HepG2 (cell line): ENCODE results near the gene LMBRD2. TPM values are rescaled to one million over a fixed set of nuclear protein-coding genes. Genes with fewer than 3 reads are reported as not detected.

Source experiments
- ATAC-seq: fragments of 200-7000 bp; cut with Tn5 transposase; 3 replicates; pipeline ENCODE4 v1.9.1; 2020; ENCODE audit warnings: mild to moderate bottlenecking, moderate library complexity
- BruUV-seq: library from RNA; stranded (reverse); fragments of 400-500 nt; replicated peaks from 2 replicates; lab custom pipeline; 2021; lab: Mats Ljungman, UMichigan
- CTCF ChIA-PET: fragments of 300-600 bp; formaldehyde crosslinking; extraction: SDS; loops from one replicate; lab custom pipeline; 2021; ENCODE audit warnings: low total read pairs, inconsistent platforms, low intra/inter-chr PET ratio; lab: Yijun Ruan, JAX
- POLR2A ChIA-PET: fragments of 350-600 bp; sonication (Branson Sonifier 250); formaldehyde crosslinking; loops from one replicate; lab custom pipeline; 2020; ENCODE audit warnings: antibody characterized with exemption, inconsistent platforms; lab: Yijun Ruan, JAX
- DNase-seq: peaks from one replicate; pipeline ENCODE4 v3.0.0-alpha.2; 2015; ENCODE audit warnings: low spot score
- FAIRE-seq: peaks from 3 replicates; lab custom pipeline; 2011; peaks lifted over from hg19 to GRCh38; lab: Jason Lieb, UNC
- H2AFZ ChIP-seq: one replicate; pipeline ENCODE4 v1.6.1; 2011; ENCODE audit warnings: low read length, inconsistent platforms
- H3K27ac ChIP-seq: fragments of 300-600 bp; 3 replicates; pipeline ENCODE4 v1.8.0; 2011; ENCODE audit warnings: mixed run types, mild to moderate bottlenecking, mixed read lengths, low read length, inconsistent platforms; ENCODE audit not compliant: insufficient read depth; ENCODE audit errors: extremely low read length
- H3K27me3 ChIP-seq, 2 experiments: fragments of 200-600 bp in 1 of 2; 2 replicates in 1 of 2; 3 replicates in 1 of 2; pipeline versions ENCODE4 v1.6.0 to v1.8.0; 2011; ENCODE audit warnings: low read length in 2 of 2, mild to moderate bottlenecking in 2 of 2, moderate library complexity in 2 of 2, inconsistent platforms in 1 of 2; ENCODE audit not compliant: insufficient read depth in 2 of 2, control insufficient read depth in 1 of 2
- H3K36me3 ChIP-seq, 2 experiments: fragments of 200-600 bp in 1 of 2; replicated peaks in 1 of 2; 2 replicates in 1 of 2; 3 replicates in 1 of 2; pipeline versions ENCODE4 v1.5.1 to v1.8.0; 2011; ENCODE audit warnings: low read length in 2 of 2, inconsistent platforms in 1 of 2; ENCODE audit not compliant: insufficient read depth in 2 of 2, control insufficient read depth in 1 of 2
- H3K4me1 ChIP-seq: 2 replicates; pipeline ENCODE4 v1.5.1; 2012; ENCODE audit warnings: low read length, inconsistent platforms; ENCODE audit not compliant: insufficient read depth
- H3K4me2 ChIP-seq: 2 replicates; pipeline ENCODE4 v1.6.0; 2011; ENCODE audit warnings: low read depth, low read length, inconsistent platforms
- H3K4me3 ChIP-seq, 3 experiments: fragments of 200-600 bp in 1 of 3; sonication (generic), shearing (Covaris generic) in 1 of 3; replicated peaks in 1 of 3; 2 replicates each; pipeline ENCODE4 v1.5.1; 2011 to 2016; ENCODE audit warnings: low read length in 3 of 3, inconsistent platforms in 2 of 3, low read depth in 2 of 3, mild to moderate bottlenecking in 2 of 3, control low read depth in 1 of 3, mixed read lengths in 1 of 3; ENCODE audit not compliant: insufficient read depth in 1 of 3
- H3K79me2 ChIP-seq: one replicate; pipeline ENCODE4 v1.6.1; 2011; ENCODE audit warnings: low read length, inconsistent platforms; ENCODE audit not compliant: insufficient read depth
- H3K9ac ChIP-seq: 2 replicates; pipeline ENCODE4 v1.6.0; 2011; ENCODE audit warnings: mild to moderate bottlenecking, low read depth, low read length, inconsistent platforms; ENCODE audit not compliant: insufficient read depth
- H3K9me3 ChIP-seq: 2 replicates; pipeline ENCODE4 v1.5.1; 2012; ENCODE audit warnings: mild to moderate bottlenecking, low read length
- H4K20me1 ChIP-seq: 2 replicates; pipeline ENCODE4 v1.6.0; 2011; ENCODE audit warnings: inconsistent platforms, mild to moderate bottlenecking, low read length, moderate library complexity; ENCODE audit not compliant: insufficient read depth
- CTCF ChIP-seq: sonication (generic); formaldehyde crosslinking; IDR thresholded peaks from 2 replicates; pipeline ENCODE4 v1.5.0; 2020; ENCODE audit warnings: mild to moderate bottlenecking, missing genetic modification reagents, moderate library complexity
- DPF2 ChIP-seq: sonication (generic); formaldehyde crosslinking; IDR thresholded peaks from 2 replicates; pipeline ENCODE4 v1.4.0; 2020; ENCODE audit warnings: mild to moderate bottlenecking, low read depth, missing genetic modification reagents, borderline replicate concordance
- FOXP1 ChIP-seq, 2 experiments: fragments of 450-650 bp in 1 of 2; IDR thresholded peaks; 2 replicates each; pipeline ENCODE4 v1.6.1; 2017 to 2018; ENCODE audit warnings: antibody characterized with exemption in 1 of 2
- MTERF4 ChIP-seq: sonication (generic); formaldehyde crosslinking; IDR thresholded peaks from 2 replicates; pipeline ENCODE4 v1.8.0; 2023; ENCODE audit warnings: mild to moderate bottlenecking, missing genetic modification reagents
- PCBP1 ChIP-seq: fragments of 200-400 bp; formaldehyde crosslinking; IDR thresholded peaks from 2 replicates; pipeline ENCODE4 v1.6.1; 2017; ENCODE audit warnings: mild to moderate bottlenecking, low read depth, low read length, borderline replicate concordance
- TRIM22 ChIP-seq: fragments of 450-650 bp; IDR thresholded peaks from 2 replicates; pipeline ENCODE4 v1.6.1; 2017
- ZMYM4 ChIP-seq: sonication (generic); formaldehyde crosslinking; IDR thresholded peaks from 2 replicates; pipeline ENCODE4 v1.8.1; 2023; ENCODE audit warnings: mild to moderate bottlenecking, missing genetic modification reagents
- ZNF138 ChIP-seq: sonication (generic); formaldehyde crosslinking; IDR thresholded peaks from 2 replicates; pipeline ENCODE4 v1.5.0; 2020; ENCODE audit warnings: mild to moderate bottlenecking, low read depth, missing genetic modification reagents
- ZNF160 ChIP-seq: sonication (generic); formaldehyde crosslinking; IDR thresholded peaks from 2 replicates; pipeline ENCODE4 v1.8.0; 2022; ENCODE audit warnings: mild to moderate bottlenecking, inconsistent platforms, missing genetic modification reagents
- ZNF629 ChIP-seq: sonication (generic); formaldehyde crosslinking; conservative IDR thresholded peaks from 2 replicates; pipeline ENCODE4 v1.5.0; 2020; ENCODE audit warnings: missing genetic modification reagents
- ZNF776 ChIP-seq: sonication (generic); formaldehyde crosslinking; IDR thresholded peaks from 2 replicates; pipeline ENCODE4 v1.4.0; 2020; ENCODE audit warnings: mild to moderate bottlenecking, missing genetic modification reagents
- WGBS: methylation state at CpG from one replicate; pipeline ENCODE4 v1.1.6; 2017; ENCODE audit warnings: low lambda C conversion rate; 5-methylcytosine and 5-hydroxymethylcytosine counted together
- in situ Hi-C: cut with HindIII; loops from 2 replicates; pipeline ENCODE4 v1.10.0; 2017; ENCODE audit warnings: low pct_unique_long_range_greater_than_20kb; ENCODE audit not compliant: extremely low pct_ligation_motif_present
- intact Hi-C: fragments of 100-400 bp; cut with micrococcal nuclease; formaldehyde crosslinking; loops from one replicate; pipeline ENCODE4 v1.10.0; 2022; ENCODE audit not compliant: unreplicated experiment
- polyA plus RNA-seq, 8 experiments: library from polyadenylated mRNA; depleted of rRNA in 3 of 8; stranded (reverse) in 7 of 8; unstranded in 1 of 8; fragments of >200 nt; fragmentation: Illumina TruSeq in 4 of 8; extraction: Trizol in 4 of 8; gene quantifications; 2 replicates each; pipeline versions ENCODE4 v1.2.1 to v1.2.3, GENCODE V29; 2011 to 2016; ENCODE audit warnings: low read depth in 4 of 8, missing spikeins in 1 of 8, mixed read lengths in 1 of 8; ENCODE audit not compliant: insufficient read depth in 1 of 8
- total RNA-seq, 5 experiments: library from RNA; depleted of rRNA; stranded (reverse); fragments of >200 nt; fragmentation: Illumina TruSeq; extraction: Trizol; gene quantifications; 2 replicates each; pipeline ENCODE4 v1.2.3, GENCODE V29; 2016; ENCODE audit warnings: low read depth in 1 of 5
- TF ChIP-seq, protein P1 (sequence below): fragments of 450-650 bp; IDR thresholded peaks from 2 replicates; pipeline ENCODE4 v1.6.1; 2016
- TF ChIP-seq, protein P2 (sequence below): sonication (generic); formaldehyde crosslinking; IDR thresholded peaks from 2 replicates; pipeline ENCODE4 v1.5.1; 2020; ENCODE audit warnings: mild to moderate bottlenecking, missing genetic modification reagents
- TF ChIP-seq, protein P3 (sequence below): sonication (generic); IDR thresholded peaks from 2 replicates; pipeline ENCODE4 v1.6.1; 2016; ENCODE audit warnings: low read depth, borderline replicate concordance

The LMBRD2 gene
- total and polyA plus RNA-seq, 2 of the 13 experiments (the other 11 are each of a cell fraction or from before 2014, with no cell fraction given): 2.0 to 4.7 TPM

GRCh38 chr5:36049949-36050348 is 101.7 kb downstream of the LMBRD2 start:
- no TSS peak for BruUV-seq
- Histone ChIP-seq H4K20me1 (no peaks in the 10 kb centered on the region), H3K27ac (no peak overlapping the region), H3K79me2 (no peaks in the 10 kb centered on the region), H3K27me3 (no peaks in the 10 kb centered on the region), H3K4me1 (no peaks in the 10 kb centered on the region), H3K36me3 (no peaks in the 10 kb centered on the region), H3K9me3 (no peaks in the 10 kb centered on the region), H3K4me3 (no peak overlapping the region), H2AFZ (no peak overlapping the region), H3K4me2 (no peak overlapping the region), H3K9ac (no peak overlapping the region)
- ATAC-seq (no peak), FAIRE-seq (no peak), DNase-seq (no peak)
- CTCF ChIA-PET: no interaction called here
- WGBS: 9% methylated on average over 4 of the region's 4 CpGs
- in situ Hi-C loops (loop anchor here (25.0 kb wide), 1 partner anchor 637 kb away; no protein-coding TSS in a partner anchor), intact Hi-C loops (no loop called here)
- POLR2A ChIA-PET: no interaction called here
- TF ChIP-seq CTCF (CRISPR knock-in tag) (no peak), DPF2 (CRISPR knock-in tag) (no peak), ZNF160 (CRISPR knock-in tag) (no peak), PCBP1 (no peak), MTERF4 (CRISPR knock-in tag) (no peak), FOXP1 (IDR thresholded peaks at IDR 0.05) (no peak), FOXP1 (CRISPR knock-in tag; IDR thresholded peaks at IDR 0.05) (no peak), ZNF138 (CRISPR knock-in tag) (no peak), ZNF776 (CRISPR knock-in tag) (no peak), ZNF629 (CRISPR knock-in tag) (no peak), TRIM22 (no peak), ZMYM4 (CRISPR knock-in tag) (no peak)
- TF ChIP-seq, protein P1, sequence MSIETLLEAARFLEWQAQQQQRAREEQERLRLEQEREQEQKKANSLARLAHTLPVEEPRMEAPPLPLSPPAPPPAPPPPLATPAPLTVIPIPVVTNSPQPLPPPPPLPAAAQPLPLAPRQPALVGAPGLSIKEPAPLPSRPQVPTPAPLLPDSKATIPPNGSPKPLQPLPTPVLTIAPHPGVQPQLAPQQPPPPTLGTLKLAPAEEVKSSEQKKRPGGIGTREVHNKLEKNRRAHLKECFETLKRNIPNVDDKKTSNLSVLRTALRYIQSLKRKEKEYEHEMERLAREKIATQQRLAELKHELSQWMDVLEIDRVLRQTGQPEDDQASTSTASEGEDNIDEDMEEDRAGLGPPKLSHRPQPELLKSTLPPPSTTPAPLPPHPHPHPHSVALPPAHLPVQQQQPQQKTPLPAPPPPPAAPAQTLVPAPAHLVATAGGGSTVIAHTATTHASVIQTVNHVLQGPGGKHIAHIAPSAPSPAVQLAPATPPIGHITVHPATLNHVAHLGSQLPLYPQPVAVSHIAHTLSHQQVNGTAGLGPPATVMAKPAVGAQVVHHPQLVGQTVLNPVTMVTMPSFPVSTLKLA: no peak
- TF ChIP-seq, protein P2, sequence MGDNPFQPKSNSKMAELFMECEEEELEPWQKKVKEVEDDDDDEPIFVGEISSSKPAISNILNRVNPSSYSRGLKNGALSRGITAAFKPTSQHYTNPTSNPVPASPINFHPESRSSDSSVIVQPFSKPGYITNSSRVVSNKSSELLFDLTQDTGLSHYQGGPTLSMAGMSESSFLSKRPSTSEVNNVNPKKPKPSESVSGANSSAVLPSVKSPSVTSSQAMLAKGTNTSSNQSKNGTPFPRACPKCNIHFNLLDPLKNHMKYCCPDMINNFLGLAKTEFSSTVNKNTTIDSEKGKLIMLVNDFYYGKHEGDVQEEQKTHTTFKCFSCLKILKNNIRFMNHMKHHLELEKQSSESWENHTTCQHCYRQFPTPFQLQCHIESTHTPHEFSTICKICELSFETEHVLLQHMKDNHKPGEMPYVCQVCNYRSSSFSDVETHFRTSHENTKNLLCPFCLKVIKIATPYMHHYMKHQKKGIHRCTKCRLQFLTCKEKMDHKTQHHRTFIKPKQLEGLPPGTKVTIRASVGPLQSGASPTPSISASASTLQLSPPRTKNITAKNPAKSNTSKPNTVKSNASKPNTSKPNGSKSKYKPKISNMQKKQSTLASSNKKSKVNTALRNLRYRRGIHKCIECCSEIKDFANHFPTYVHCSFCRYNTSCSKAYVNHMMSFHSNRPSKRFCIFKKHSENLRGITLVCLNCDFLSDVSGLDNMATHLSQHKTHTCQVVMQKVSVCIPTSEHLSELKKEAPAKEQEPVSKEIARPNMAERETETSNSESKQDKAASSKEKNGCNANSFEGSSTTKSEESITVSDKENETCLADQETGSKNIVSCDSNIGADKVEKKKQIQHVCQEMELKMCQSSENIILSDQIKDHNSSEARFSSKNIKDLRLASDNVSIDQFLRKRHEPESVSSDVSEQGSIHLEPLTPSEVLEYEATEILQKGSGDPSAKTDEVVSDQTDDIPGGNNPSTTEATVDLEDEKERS: no peak
- TF ChIP-seq, protein P3, sequence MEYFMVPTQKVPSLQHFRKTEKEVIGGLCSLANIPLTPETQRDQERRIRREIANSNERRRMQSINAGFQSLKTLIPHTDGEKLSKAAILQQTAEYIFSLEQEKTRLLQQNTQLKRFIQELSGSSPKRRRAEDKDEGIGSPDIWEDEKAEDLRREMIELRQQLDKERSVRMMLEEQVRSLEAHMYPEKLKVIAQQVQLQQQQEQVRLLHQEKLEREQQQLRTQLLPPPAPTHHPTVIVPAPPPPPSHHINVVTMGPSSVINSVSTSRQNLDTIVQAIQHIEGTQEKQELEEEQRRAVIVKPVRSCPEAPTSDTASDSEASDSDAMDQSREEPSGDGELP: no peak
